ENCODE results near the gene REEP1. TPM values are rescaled to one million over a fixed set of nuclear protein-coding genes. Genes with fewer than 3 reads are reported as not detected.
"Not testable (repeated sequence)": the region's sequence is repeated elsewhere in the genome, so short reads cannot be mapped to it uniquely, and the experiment has no call there.

REEP1 gene
- total RNA-seq, 4 donors from 2014 or later: 0.39 to 3.3 (median 1.7) TPM

GRCh38 chr2:86347401-86347800 lies 10.0 kb upstream of the REEP1 start:
- TF ChIP-seq POLR2A (IDR thresholded peaks at IDR 0.05) (no peak), EP300 (IDR thresholded peaks at IDR 0.05) (no peak), CTCF (IDR thresholded peaks at IDR 0.05) (no peak)
- peaks cover 0 to 2% (median 0%) of the 10 kb centered on the region in 4 donors for H3K9me3 ChIP-seq
- no peak for DNase-seq (ENCODE audit: low spot score in 2 of 2)
- no peak overlapping the region for H3K27ac ChIP-seq
- no peak overlapping the region for H3K4me3 ChIP-seq
- H3K36me3 ChIP-seq: no peaks in the 10 kb centered on the region
- H3K4me1 ChIP-seq: no peaks in the 10 kb centered on the region
- no peaks in the 10 kb centered on the region for H3K27me3 ChIP-seq
- WGBS, 2 donors: 71 to 73% methylated on average over 7 of the region's 7 CpGs

GRCh38 chr2:86345783-86346370 lies 8.5 kb upstream of the REEP1 start:
- H3K27me3 ChIP-seq; H3K4me3 ChIP-seq; H3K4me1 ChIP-seq; H3K36me3 ChIP-seq; DNase-seq (ENCODE audit: low spot score in 2 of 2); H3K27ac ChIP-seq: not testable (repeated sequence)
- 41 to 47% methylated on average over 6 of the region's 6 CpGs for WGBS, 2 donors
- H3K9me3 ChIP-seq: peaks cover 0 to 16% (median 0%) of the 10 kb centered on the region in 4 donors

GRCh38 chr2:86344404-86344803 lies 7.0 kb upstream of the REEP1 start:
- H3K36me3 ChIP-seq: no peaks in the 10 kb centered on the region
- WGBS, 2 donors: 79 to 82% methylated on average over 2 of the region's 2 CpGs
- TF ChIP-seq CTCF (IDR thresholded peaks at IDR 0.05): no peak
- TF ChIP-seq EP300 (IDR thresholded peaks at IDR 0.05): no peak
- no peak for TF ChIP-seq POLR2A (IDR thresholded peaks at IDR 0.05)
- no peak overlapping the region for H3K27ac ChIP-seq
- peaks cover 0 to 20% (median 0%) of the 10 kb centered on the region in 4 donors for H3K9me3 ChIP-seq
- no peak for DNase-seq (ENCODE audit: low spot score in 2 of 2)
- no peak overlapping the region for H3K4me3 ChIP-seq
- peaks cover 0 to 12% of the 10 kb centered on the region in 2 donors for H3K27me3 ChIP-seq
- no peaks in the 10 kb centered on the region for H3K4me1 ChIP-seq

GRCh38 chr2:86342488-86342887 lies 5.1 kb upstream of the REEP1 start:
- no peak overlapping the region for H3K4me3 ChIP-seq
- H3K9me3 ChIP-seq: peaks cover 0 to 20% (median 0%) of the 10 kb centered on the region in 4 donors
- TF ChIP-seq CTCF (IDR thresholded peaks at IDR 0.05) (no peak), POLR2A (IDR thresholded peaks at IDR 0.05) (no peak), EP300 (IDR thresholded peaks at IDR 0.05) (no peak)
- H3K36me3 ChIP-seq: no peaks in the 10 kb centered on the region
- DNase-seq (ENCODE audit: low spot score in 2 of 2): no peak
- 86 to 90% methylated on average over 1 of the region's 1 CpG for WGBS, 2 donors
- H3K27ac ChIP-seq: no peak overlapping the region
- H3K4me1 ChIP-seq: peaks cover 0 to 9% (median 6%) of the 10 kb centered on the region in 4 donors
- peaks cover 0 to 30% of the 10 kb centered on the region in 2 donors for H3K27me3 ChIP-seq

- Histone ChIP-seq H3K27me3 (peaks cover 0 to 37% of the 10 kb centered on the region in 2 donors), H3K9me3 (peaks cover 0 to 20% (median 0%) of the 10 kb centered on the region in 4 donors), H3K4me1 (peaks cover 0 to 18% (median 11%) of the 10 kb centered on the region in 4 donors), H3K27ac (no peak overlapping the region), H3K4me3 (no peak overlapping the region), H3K36me3 (no peaks in the 10 kb centered on the region)
- no peak for DNase-seq (ENCODE audit: low spot score in 2 of 2)
- TF ChIP-seq CTCF (IDR thresholded peaks at IDR 0.05): no peak
- TF ChIP-seq EP300 (IDR thresholded peaks at IDR 0.05): no peak
- no peak for TF ChIP-seq POLR2A (IDR thresholded peaks at IDR 0.05)
Observed at GRCh38 chr2:86341470-86341869, 4.0 kb upstream of the REEP1 start.
